Smooth muscle cell (in vitro differentiated cells): ENCODE data around the gene TAF8. TPM values are rescaled to one million over a fixed set of nuclear protein-coding genes. Genes with fewer than 3 reads are reported as not detected.

Experiments
- DNase-seq: peaks from one replicate; lab custom pipeline; 2025; ENCODE audit not compliant: unreplicated experiment; lab: John Stamatoyannopoulos, UW
- H2AFZ ChIP-seq: fragments of 200-600 bp; sonication (generic); 2 replicates; pipeline ENCODE4 v1.6.0; 2016; ENCODE audit warnings: antibody characterized with exemption, low read depth, mild to moderate bottlenecking
- H3F3A ChIP-seq: fragments of 200-600 bp; sonication (generic); 2 replicates; pipeline ENCODE4 v1.6.0; 2017; ENCODE audit warnings: antibody characterized with exemption, low read depth
- H3K27ac ChIP-seq: fragments of 200-600 bp; sonication (generic); 2 replicates; pipeline ENCODE4 v1.5.1; 2016; ENCODE audit warnings: low read depth, mild to moderate bottlenecking
- H3K27me3 ChIP-seq: fragments of 200-600 bp; sonication (generic); 2 replicates; pipeline ENCODE4 v1.6.1; 2016; ENCODE audit warnings: low read depth, mild to moderate bottlenecking
- H3K36me3 ChIP-seq: fragments of 200-600 bp; sonication (generic); 2 replicates; pipeline ENCODE4 v1.5.1; 2016; ENCODE audit warnings: low read depth
- H3K4me1 ChIP-seq: fragments of 200-600 bp; sonication (generic); 2 replicates; pipeline ENCODE4 v1.5.1; 2016; ENCODE audit warnings: low read depth
- H3K4me2 ChIP-seq: fragments of 200-600 bp; sonication (generic); 2 replicates; pipeline ENCODE4 v1.6.0; 2016; ENCODE audit warnings: mild to moderate bottlenecking
- H3K4me3 ChIP-seq: fragments of 200-600 bp; sonication (generic); 2 replicates; pipeline ENCODE4 v1.5.1; 2016; ENCODE audit warnings: mild to moderate bottlenecking
- H3K79me2 ChIP-seq: fragments of 200-600 bp; sonication (generic); 2 replicates; pipeline ENCODE4 v1.6.0; 2016; ENCODE audit warnings: low read depth, mild to moderate bottlenecking
- H3K9ac ChIP-seq: fragments of 200-600 bp; sonication (generic); 2 replicates; pipeline ENCODE4 v1.6.0; 2016; ENCODE audit warnings: low read depth
- H3K9me3 ChIP-seq: fragments of 200-600 bp; sonication (generic); replicated peaks from 2 replicates; pipeline ENCODE4 v1.5.1; 2016; ENCODE audit warnings: low read depth
- H4K20me1 ChIP-seq: fragments of 200-600 bp; sonication (generic); 2 replicates; pipeline ENCODE4 v1.6.0; 2016; ENCODE audit warnings: low read depth
- CTCF ChIP-seq: fragments of 200-600 bp; sonication (generic); IDR thresholded peaks from 2 replicates; pipeline ENCODE4 v1.5.1; 2017; ENCODE audit warnings: borderline replicate concordance, mild to moderate bottlenecking, antibody characterized with exemption; ENCODE audit not compliant: insufficient read depth, poor library complexity, severe bottlenecking
- WGBS: methylation state at CpG from one replicate; pipeline ENCODE4 v1.1.7; 2016; ENCODE audit warnings: low lambda C conversion rate; 5-methylcytosine and 5-hydroxymethylcytosine counted together
- polyA plus RNA-seq: library from polyadenylated mRNA; unstranded; fragments of >200 nt; fragmentation: Nextera tagmentation; extraction: Ambion mirVana; gene quantifications from 2 replicates; pipeline ENCODE4 v1.2.1, GENCODE V29; 2016
- total RNA-seq: library from RNA; depleted of rRNA; stranded (reverse); fragments of >200 nt; gene quantifications from 2 replicates; pipeline ENCODE4 v1.2.3, GENCODE V29; 2014

TAF8 gene
- total and polyA plus RNA-seq, 2 experiments from 2014 or later = 8.1 to 9.8 TPM

GRCh38 chr6:42042108-42042507 lies 8.2 kb upstream of the TAF8 start:
- H3K9ac ChIP-seq = no peak overlapping the region
- TF ChIP-seq CTCF = no peak
- peaks cover 21% of the 10 kb centered on the region for H3F3A ChIP-seq
- peaks cover 12% of the 10 kb centered on the region for H3K4me1 ChIP-seq
- H3K9me3 ChIP-seq = no peaks in the 10 kb centered on the region
- 84% methylated on average over 14 of the region's 14 CpGs for WGBS
- no peak overlapping the region for H3K27ac ChIP-seq
- no peaks in the 10 kb centered on the region for H3K27me3 ChIP-seq
- H3K4me2 ChIP-seq = no peak overlapping the region
- no peak for DNase-seq
- no peaks in the 10 kb centered on the region for H3K36me3 ChIP-seq
- no peaks in the 10 kb centered on the region for H4K20me1 ChIP-seq
- H2AFZ ChIP-seq = peak overlapping the region; percentile 35
- no peak overlapping the region for H3K4me3 ChIP-seq
- no peaks in the 10 kb centered on the region for H3K79me2 ChIP-seq

GRCh38 chr6:42043787-42044475 lies 6.4 kb upstream of the TAF8 start:
- DNase-seq = peak; percentile 73
- no peaks in the 10 kb centered on the region for H3K9me3 ChIP-seq
- no peaks in the 10 kb centered on the region for H3K36me3 ChIP-seq
- H4K20me1 ChIP-seq = no peaks in the 10 kb centered on the region
- no peak overlapping the region for H3K4me3 ChIP-seq
- peak; percentile 94 for TF ChIP-seq CTCF
- WGBS = 38% methylated on average over 21 of the region's 21 CpGs
- no peaks in the 10 kb centered on the region for H3K27me3 ChIP-seq
- H3K4me2 ChIP-seq = peak overlapping the region; percentile 28
- H3K9ac ChIP-seq = no peak overlapping the region
- H3F3A ChIP-seq = peaks cover 30% of the 10 kb centered on the region
- peaks cover 12% of the 10 kb centered on the region for H3K4me1 ChIP-seq
- peak overlapping the region; percentile 75 for H2AFZ ChIP-seq
- H3K27ac ChIP-seq = no peak overlapping the region
- H3K79me2 ChIP-seq = no peaks in the 10 kb centered on the region

- H3K36me3 ChIP-seq = no peaks in the 10 kb centered on the region
- H3K4me1 ChIP-seq = peaks cover 12% of the 10 kb centered on the region
- WGBS = 29% methylated on average over 12 of the region's 14 CpGs
- H3K9ac ChIP-seq = no peak overlapping the region
- no peaks in the 10 kb centered on the region for H3K9me3 ChIP-seq
- peaks cover 30% of the 10 kb centered on the region for H3F3A ChIP-seq
- no peaks in the 10 kb centered on the region for H4K20me1 ChIP-seq
- H3K4me3 ChIP-seq = peak overlapping the region; percentile 27
- peak overlapping the region; percentile 47 for H3K4me2 ChIP-seq
- no peaks in the 10 kb centered on the region for H3K27me3 ChIP-seq
- no peak for DNase-seq
- H3K79me2 ChIP-seq = no peaks in the 10 kb centered on the region
- H2AFZ ChIP-seq = no peak overlapping the region
- no peak for TF ChIP-seq CTCF
- peak overlapping the region; percentile 1 for H3K27ac ChIP-seq
Observed at GRCh38 chr6:42045538-42046460, 4.5 kb upstream of the TAF8 start.
